GM12892 (cell line): ENCODE data around the gene HLA-DQB2.

Experiments used
- POLR2A ChIP-seq: IDR thresholded peaks from 2 replicates; pipeline ENCODE4 v1.6.1; 2011; ENCODE audit warnings: low read depth, low read length, control low read depth
- POLR2AphosphoS5 ChIP-seq: IDR thresholded peaks from 2 replicates; pipeline ENCODE4 v1.6.1; 2011; ENCODE audit warnings: low read depth, low read length, control low read depth
- TAF1 ChIP-seq: IDR thresholded peaks from 2 replicates; pipeline ENCODE4 v1.6.1; 2011; ENCODE audit warnings: low read depth, mild to moderate bottlenecking, control low read depth, low read length, borderline replicate concordance

- TF ChIP-seq POLR2A, result no peak
- TF ChIP-seq TAF1, result no peak
- TF ChIP-seq POLR2AphosphoS5, result no peak
Observed at GRCh38 chr6:32761548-32761947, 1.8 kb downstream of the HLA-DQB2 start.
